Spleen (tissue), 7 donors: Measurements from ENCODE around the gene OTUD7B.

Experiments used
- POLR2A ChIP-seq, 3 donors: fragments of 450-650 bp; IDR thresholded peaks; one replicate each; pipeline ENCODE4 v1.5.1; 2017; ENCODE audit warnings: antibody characterized with exemption in 3 of 3, mild to moderate bottlenecking in 1 of 3
- POLR2AphosphoS5 ChIP-seq, 3 donors: sonication (generic); formaldehyde crosslinking; IDR thresholded peaks; one replicate each; pipeline ENCODE4 v1.5.1; 2017; ENCODE audit warnings: antibody characterized with exemption in 3 of 3
- TF ChIP-seq, protein P1 (sequence below), 11 experiments: fragments of 200-600 bp in 7 of 11; fragments of 450-650 bp in 4 of 11; sonication (generic) in 4 of 11; IDR thresholded peaks in 8 of 11; conservative IDR thresholded peaks in 3 of 11; 1 replicate in 7 of 11; 2 replicates in 4 of 11; pipeline versions ENCODE4 v1.4.0 to v1.8.0; 2016 to 2021; ENCODE audit warnings: antibody characterized with exemption in 11 of 11, inconsistent platforms in 4 of 11, mild to moderate bottlenecking in 1 of 11
- donor health status: DM: no; HTN: no; CAD: no; lungs with moderate emphysema.
- donor health status: DM: no; HTN: no; CAD: no.
- donor health status: DM: no; HTN: no; CAD: no.

- TF ChIP-seq, protein P1, sequence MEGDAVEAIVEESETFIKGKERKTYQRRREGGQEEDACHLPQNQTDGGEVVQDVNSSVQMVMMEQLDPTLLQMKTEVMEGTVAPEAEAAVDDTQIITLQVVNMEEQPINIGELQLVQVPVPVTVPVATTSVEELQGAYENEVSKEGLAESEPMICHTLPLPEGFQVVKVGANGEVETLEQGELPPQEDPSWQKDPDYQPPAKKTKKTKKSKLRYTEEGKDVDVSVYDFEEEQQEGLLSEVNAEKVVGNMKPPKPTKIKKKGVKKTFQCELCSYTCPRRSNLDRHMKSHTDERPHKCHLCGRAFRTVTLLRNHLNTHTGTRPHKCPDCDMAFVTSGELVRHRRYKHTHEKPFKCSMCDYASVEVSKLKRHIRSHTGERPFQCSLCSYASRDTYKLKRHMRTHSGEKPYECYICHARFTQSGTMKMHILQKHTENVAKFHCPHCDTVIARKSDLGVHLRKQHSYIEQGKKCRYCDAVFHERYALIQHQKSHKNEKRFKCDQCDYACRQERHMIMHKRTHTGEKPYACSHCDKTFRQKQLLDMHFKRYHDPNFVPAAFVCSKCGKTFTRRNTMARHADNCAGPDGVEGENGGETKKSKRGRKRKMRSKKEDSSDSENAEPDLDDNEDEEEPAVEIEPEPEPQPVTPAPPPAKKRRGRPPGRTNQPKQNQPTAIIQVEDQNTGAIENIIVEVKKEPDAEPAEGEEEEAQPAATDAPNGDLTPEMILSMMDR (IDR thresholded peaks at IDR 0.05 in 8 of 11, conservative IDR thresholded peaks at IDR 0.05 in 3 of 11), result no peak
- TF ChIP-seq POLR2AphosphoS5 (IDR thresholded peaks at IDR 0.05), result no peak
- no peak for TF ChIP-seq POLR2A (IDR thresholded peaks at IDR 0.05)
Measured at GRCh38 chr1:149923626-149924025, 86.9 kb downstream of the OTUD7B start.
